OCI-LY3 (cell line): ENCODE measurements around the gene C5.

Experiments used
- EZH2phosphoT487 ChIP-seq: fragments of 200-600 bp; shearing (Covaris generic); IDR thresholded peaks from 2 replicates; pipeline ENCODE4 v1.6.1; 2018; ENCODE audit warnings: antibody characterized with exemption, mixed run types, low read depth
- TF ChIP-seq, protein P1 (sequence below): fragments of 200-600, 300-600 bp; sonication (generic); IDR thresholded peaks from 2 replicates; pipeline ENCODE4 v1.5.1; 2014; ENCODE audit warnings: antibody characterized with exemption, low read length, low read depth

DNA sequence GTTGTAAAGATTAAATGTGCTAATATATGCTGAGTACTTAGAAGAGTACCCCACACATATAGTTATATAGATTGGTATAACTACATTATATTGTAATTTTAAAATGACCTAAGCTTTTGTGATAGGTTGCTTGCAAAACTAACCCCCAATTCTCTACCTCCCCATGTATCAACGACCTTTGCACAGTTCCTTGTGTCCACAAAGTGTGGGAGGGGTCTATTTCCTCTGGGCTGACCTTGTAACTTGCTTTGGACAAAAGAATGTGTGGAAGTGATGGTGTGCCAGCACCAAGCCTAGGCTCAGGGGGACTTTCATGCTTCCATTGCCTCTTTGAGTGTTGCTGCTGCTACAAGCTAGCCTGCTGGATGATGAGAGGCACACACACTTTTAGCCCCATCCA is 20.6 kb downstream of the C5 start:
- TF ChIP-seq, protein P1, sequence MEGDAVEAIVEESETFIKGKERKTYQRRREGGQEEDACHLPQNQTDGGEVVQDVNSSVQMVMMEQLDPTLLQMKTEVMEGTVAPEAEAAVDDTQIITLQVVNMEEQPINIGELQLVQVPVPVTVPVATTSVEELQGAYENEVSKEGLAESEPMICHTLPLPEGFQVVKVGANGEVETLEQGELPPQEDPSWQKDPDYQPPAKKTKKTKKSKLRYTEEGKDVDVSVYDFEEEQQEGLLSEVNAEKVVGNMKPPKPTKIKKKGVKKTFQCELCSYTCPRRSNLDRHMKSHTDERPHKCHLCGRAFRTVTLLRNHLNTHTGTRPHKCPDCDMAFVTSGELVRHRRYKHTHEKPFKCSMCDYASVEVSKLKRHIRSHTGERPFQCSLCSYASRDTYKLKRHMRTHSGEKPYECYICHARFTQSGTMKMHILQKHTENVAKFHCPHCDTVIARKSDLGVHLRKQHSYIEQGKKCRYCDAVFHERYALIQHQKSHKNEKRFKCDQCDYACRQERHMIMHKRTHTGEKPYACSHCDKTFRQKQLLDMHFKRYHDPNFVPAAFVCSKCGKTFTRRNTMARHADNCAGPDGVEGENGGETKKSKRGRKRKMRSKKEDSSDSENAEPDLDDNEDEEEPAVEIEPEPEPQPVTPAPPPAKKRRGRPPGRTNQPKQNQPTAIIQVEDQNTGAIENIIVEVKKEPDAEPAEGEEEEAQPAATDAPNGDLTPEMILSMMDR, result no peak
- no peak for TF ChIP-seq EZH2phosphoT487
